NCI-H526 treated with DMSO at 0.1 percent for 48 hours (cell line): ENCODE results near the gene SESN2.

Source experiments
- DNase-seq: peaks from one replicate; lab custom pipeline; 2025; lab: John Stamatoyannopoulos, UW

SESN2 gene

GRCh38 chr1:28249866-28250295 is 9.4 kb upstream of the SESN2 start:
- DNase-seq: no peak

GRCh38 chr1:28256197-28256827 is 3.0 kb upstream of the SESN2 start:
- DNase-seq: no peak

GRCh38 chr1:28257736-28258135 is 1.6 kb upstream of the SESN2 start:
- DNase-seq: no peak

DNA sequence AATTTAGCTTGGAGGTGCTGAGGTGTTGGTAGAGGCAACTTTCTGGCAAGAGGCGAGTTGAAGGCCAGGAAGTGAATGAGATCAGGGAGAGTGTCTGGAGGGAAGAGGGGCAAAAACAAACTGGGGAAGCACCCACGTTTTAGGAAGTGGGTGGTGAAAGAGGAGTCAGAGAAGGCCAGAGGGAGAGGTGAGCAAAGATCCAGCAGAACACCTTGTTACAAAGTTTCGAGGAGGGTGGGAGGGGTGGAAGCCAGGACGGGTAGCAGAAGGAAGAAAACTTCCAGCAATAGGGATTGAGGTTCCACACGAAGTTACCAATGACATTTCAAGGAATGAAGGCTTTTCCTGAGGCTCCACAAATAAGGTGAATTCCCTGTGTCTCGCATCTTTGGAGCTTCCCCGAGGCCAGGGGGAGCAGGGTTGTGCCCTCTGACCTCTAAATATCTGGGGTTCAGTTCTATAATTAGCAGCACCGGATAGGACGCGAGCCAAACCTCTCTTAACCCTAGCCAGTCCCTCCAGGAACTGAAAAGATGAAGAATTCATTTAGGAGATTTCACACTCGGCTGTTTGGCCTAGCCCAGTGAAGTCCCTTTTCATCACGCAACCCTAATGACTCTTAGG is 578 bp upstream of the SESN2 start:
- DNase-seq: no peak

DNA sequence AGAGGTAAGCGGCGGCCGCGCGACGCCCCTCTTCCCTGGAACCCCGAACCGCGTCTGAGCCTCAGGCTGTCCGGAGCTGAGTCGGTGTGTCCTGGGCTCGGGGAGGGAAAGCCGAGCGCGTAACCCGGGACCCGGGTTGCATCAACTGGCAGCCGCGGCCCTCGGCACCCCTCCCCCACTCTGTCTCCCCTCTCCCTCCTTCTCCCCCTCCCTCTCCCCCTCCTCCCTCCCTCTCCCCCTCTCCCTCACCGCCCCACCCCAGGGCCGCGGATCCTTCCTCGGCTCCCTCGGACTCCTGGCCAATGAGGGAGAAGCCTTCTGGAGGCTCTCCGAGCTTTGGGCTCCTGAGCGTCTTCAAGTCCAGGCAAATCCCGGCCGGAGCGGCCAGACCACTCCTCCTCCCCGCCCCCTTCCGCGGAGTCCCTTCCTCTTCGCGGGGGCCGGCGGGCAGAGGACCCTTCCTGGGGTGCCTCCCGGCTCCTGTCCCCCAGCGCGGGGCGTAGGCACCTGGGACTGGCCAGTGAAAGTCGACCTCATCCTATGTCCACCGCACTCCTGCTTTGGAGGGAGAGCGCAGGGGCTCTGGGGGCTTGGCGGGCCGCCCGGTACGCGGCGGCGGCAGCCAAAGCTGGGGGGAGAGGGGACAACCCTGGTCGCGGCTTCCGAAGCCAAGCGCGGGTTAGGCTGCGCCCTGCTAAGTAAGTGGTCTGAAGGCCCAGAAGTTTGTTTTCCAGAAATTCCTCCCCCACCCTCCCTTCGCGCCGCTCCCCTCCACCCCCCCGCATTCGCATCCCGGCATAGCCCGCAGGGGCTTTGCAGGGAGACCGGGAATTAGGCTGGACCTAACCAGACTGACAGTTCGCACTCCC is 850 bp downstream of the SESN2 start:
- DNase-seq: no peak

DNA sequence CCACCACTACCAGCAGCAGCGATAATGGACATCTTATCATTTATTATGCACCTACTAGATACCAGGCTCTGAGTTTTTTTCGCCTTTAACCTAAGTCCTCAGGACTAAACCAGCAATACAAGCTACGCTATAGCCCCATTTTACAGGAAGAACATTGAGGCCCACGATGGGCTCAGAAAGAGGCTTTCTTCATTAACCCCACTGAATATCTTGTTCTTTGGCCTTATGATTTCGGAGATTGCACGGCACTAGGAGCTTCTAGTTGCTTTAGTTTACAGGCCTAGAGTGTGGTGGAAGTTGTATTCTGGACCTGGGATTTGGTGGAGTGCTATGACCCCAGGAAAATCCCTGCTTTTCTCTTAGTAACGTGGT is 1.5 kb downstream of the SESN2 start:
- DNase-seq: no peak

GRCh38 chr1:28264897-28265296 is 5.6 kb downstream of the SESN2 start:
- no peak for DNase-seq

DNA sequence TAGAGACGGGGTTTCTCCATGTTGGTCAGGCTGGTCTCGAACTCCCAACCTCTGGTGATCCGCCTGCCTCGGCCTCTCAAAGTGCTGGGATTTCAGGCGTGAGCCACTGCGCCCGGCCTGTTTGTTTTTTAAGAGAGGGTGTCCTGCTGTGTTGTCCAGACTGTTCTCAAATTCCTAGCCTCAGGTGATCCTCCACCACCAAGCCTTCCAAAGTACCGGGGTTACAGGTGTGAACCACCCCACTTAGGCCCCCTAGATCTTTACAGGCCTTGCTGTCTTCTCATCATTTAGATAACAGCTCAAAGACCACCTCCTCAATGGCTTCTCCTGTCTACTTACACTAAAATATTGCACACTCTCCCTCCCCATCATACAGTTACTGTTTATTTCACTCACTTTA is 6.3 kb downstream of the SESN2 start:
- DNase-seq: no peak

GRCh38 chr1:28266920-28267322 is 7.6 kb downstream of the SESN2 start:
- DNase-seq: no peak

DNA sequence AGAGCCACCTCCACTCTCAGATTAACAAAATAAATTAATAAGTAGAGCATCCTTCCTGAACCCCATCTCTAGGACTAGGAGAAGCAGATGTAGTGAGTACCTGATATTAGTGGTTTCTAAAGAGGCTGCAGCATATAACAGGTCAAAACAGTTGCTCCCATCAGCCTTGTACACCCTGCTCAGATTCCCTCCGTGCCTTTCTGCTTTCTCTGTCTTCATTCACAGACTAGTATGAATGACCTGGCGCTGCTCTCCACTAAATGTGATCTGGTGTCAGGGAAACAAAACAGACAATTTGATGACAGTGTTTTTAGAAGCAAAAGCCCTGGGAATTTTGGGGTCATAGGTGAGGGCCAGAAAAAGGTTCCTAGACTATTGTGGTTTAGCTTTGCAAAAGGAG is 8.3 kb downstream of the SESN2 start:
- no peak for DNase-seq

- DNase-seq: no peak
Observed at GRCh38 chr1:28269529-28269928, 10.2 kb downstream of the SESN2 start.

GRCh38 chr1:28272215-28272852 is 13.0 kb downstream of the SESN2 start:
- DNase-seq: no peak

- no peak for DNase-seq
Observed at GRCh38 chr1:28273216-28273860, 14.0 kb downstream of the SESN2 start.

- DNase-seq: no peak
Observed at GRCh38 chr1:28278763-28279162, 19.4 kb downstream of the SESN2 start.

GRCh38 chr1:28279721-28280120 is 20.4 kb downstream of the SESN2 start:
- no peak for DNase-seq

GRCh38 chr1:28280501-28280900 is 21.2 kb downstream of the SESN2 start:
- DNase-seq: no peak

GRCh38 chr1:28280977-28281381 is 21.7 kb downstream of the SESN2 start:
- no peak for DNase-seq

DNA sequence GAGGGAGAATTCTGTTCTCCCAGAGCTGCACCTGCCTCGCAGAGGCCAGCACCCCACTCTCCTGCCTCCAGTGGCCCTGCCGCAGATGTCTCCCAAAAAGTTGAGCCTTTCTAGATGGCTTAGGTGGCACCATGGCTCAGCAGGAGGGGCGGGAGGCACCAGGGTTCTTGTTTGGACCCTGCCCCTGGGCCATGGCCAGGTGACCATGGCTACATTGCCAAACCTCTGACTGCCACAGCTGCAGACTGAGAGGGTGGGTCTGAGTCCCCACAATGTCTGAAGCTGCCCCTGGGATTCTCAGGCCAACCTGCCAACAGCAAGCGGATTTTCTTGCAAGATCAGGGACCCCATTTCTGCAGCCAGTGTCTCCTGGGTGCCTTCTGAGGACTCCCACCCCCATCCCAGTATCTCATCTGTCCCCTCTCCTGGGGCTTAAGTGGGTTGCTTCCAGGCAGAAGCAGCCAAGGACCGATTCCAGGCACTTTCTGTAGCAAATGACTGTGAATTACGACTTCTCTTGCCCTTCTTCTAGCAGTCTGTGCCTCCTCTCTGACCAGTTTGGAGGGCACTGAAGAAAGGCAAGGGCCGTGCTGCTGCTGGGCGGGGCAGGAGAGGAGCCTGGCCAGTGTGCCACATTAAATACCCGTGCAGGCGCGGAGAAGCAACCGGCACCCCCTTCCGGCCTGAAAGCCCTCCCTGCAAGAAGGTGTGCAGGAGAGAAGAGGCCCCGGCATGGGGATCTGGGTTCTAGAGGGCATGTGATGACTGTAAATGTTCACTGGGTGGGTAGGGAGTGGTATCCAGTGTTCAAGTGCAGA is 22.5 kb downstream of the SESN2 start:
- no peak for DNase-seq

- DNase-seq: no peak
Observed at GRCh38 chr1:28282426-28283407, 23.4 kb downstream of the SESN2 start.

- no peak for DNase-seq
Observed at GRCh38 chr1:28286111-28286510, 26.8 kb downstream of the SESN2 start.
